ENCODE measurements around the gene RAMP1.
"Not testable (repeated sequence)": the region's sequence is repeated elsewhere in the genome, so short reads cannot be mapped to it uniquely, and the experiment has no call there.

The RAMP1 gene

DNA sequence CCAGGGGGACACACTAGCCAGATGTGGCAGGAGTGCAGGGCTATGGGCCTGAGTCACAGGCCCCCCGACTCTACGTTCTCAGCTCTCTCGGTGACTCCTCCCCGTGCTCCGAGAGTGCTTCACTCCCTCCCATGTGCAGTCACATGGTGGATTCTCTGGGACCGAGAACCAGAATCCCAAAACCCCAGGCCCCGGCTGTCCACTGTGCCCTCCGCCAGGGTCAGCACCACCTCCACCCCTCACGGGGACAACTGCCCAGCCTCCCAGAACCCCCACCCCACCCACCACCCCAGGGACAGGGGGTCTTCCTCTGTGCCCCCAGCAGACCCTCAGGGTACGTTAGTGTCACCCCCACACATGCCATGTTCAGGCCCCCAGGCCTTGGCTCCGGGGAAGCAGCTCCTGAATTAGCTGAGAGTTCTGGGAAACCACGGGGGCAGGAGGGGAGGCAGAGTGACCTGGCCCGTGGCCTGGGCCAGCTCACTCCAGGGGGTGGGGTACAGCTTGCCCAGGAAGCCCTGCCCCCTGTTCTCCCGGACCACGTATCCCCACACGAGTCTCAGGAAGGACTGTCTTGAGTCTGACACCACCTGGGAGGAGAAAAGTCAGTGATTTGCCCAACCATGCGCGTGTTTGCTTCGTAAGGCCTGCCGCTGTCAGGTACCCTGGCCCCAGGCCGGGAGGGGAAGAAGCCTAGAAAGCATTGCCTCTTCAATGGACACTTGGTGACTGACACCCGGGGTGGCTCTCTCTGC, 4.4 kb downstream of the RAMP1 start:
- no peak for DNase-seq

DNA sequence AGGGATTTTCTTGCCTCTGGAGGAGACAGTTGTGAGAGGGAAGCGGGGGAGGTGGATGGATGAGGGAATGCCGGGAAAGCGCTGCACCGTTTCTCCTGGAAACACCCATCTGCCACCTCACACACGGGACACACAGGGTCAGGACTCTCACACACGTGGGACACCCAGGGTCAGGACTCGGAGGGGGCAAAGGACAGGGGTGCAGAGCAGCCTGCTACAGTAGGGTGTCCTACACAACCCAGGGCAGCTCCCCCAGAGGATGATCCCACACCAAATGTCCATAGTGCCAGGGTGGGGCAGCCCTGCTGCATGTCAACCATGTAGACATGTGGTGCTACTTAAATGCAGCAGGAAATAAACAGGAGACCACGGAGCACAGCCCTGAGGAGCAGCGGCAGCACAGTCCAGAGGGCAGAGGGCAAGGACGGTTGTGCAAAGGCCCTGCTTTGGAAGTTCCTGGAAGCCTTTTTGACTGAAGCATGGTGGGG, 5.1 kb downstream of the RAMP1 start:
- no peak for DNase-seq

DNA sequence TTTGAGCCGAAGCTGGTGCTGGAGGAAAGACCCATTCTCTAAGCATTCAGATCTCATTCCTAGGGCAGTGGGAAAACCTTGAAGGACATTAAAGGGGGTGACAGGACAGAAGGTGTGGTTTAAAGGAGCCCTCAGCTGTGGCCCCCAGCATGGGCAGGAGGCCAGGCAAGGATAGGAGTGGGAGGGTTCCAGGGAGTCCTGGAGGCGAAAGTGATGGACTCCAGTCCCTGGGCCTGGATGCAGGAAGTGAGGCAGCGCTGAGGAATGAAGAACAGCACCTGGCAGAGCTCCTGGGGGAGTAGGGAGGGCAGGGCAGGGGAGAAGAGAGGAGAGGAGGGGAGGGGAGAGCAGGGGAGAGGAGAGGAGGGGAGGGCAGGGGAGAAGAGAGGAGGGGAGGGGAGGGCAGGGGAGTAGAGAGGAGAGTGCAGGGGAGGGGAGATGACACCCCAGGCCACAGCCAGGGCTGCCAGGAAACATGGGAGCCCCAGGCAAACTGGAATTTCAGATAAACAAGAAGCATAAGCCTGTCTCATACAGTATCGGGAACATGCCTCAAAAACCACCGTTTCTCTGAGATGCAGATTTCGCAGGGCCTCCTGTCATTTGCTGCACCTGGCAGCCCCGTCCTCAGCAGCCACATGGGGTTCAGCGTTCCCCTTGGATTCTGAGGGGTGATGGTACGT, 5.7 kb downstream of the RAMP1 start:
- no peak for DNase-seq

DNA sequence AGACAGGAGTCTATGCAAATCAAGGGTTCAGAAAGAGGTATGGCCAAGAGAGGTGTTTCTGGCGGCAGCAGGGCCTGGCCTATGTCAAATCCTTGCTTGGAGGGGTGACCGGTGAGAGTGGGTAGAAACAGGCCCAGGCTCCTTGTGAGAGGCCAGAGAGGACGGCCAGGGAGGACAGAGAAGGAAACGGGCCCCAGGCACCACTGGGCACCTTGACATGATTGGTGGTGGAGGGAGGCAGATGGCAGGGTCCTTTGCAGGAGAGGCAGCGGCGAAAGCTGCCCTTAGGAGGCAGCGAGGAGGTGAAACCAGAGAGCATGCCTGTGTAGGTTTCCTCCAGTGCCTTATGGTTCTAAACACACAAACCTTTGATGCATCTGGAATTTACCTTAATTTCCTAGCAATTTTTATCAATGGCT, 6.2 kb downstream of the RAMP1 start:
- DNase-seq, result no peak

DNA sequence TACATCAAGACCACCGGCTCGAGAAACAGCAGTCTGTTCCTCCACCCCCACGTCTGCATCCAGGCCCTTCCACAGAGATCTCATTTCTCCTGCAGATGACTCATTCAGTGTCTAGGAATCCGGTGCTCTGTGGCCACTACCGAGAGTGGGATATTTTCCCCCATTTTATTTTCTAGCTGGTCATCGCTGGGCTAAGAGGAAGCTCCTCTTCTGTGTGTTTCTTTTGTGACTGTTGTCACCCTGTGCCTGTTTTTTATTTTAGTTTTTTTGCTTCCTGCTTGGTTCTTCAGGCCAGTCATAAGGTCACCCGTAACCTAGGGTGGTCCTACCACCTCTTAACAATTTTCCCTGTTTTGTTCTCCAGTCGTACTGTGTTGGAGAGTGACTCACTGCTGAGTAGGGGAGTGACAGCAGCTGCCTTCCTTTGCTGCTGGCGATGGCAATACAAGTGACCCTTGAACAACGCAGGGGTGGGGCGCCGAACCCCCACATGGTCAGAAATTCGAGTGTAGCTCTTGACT, 6.7 kb downstream of the RAMP1 start:
- no peak for DNase-seq

DNA sequence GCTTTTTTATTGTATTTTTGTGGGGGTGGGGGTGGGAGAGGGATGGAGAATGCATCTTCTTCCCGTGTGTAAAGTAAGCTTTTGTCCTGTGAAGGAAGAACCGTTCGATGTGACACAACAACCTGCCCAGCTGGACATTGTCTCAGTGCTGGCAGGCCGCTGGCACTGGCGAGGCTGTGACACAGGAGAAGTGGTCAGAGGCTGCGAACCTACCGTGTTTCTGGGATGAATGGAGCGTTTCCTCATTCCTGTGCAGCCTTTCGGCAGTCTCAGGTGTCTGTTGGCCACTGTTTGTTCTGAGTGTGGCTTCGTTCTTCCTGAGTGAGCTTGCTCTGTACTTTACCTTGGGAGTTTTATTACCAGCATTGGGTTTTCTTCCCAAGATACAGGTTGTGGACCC, 8.0 kb downstream of the RAMP1 start:
- DNase-seq, result no peak

DNA sequence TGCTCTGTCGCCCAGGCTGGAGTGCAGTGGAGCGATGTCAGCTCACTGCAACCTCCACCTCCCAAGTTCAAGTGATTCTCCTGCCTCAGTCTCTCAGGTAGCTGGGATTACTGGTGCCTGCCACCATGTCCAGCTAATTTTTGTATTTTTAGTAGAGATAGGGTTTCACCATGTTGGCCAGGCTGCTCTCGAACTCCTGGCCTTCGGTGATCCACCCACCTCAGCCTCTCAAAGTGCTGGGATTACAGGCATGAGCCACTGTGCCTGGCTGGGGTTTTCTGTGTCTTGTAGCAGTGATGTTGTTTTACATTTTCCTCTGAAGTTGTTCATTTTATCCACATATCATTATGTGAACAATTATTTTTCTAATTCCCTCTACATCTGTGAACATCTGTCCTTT, 8.7 kb downstream of the RAMP1 start:
- not testable (repeated sequence) for DNase-seq

DNA sequence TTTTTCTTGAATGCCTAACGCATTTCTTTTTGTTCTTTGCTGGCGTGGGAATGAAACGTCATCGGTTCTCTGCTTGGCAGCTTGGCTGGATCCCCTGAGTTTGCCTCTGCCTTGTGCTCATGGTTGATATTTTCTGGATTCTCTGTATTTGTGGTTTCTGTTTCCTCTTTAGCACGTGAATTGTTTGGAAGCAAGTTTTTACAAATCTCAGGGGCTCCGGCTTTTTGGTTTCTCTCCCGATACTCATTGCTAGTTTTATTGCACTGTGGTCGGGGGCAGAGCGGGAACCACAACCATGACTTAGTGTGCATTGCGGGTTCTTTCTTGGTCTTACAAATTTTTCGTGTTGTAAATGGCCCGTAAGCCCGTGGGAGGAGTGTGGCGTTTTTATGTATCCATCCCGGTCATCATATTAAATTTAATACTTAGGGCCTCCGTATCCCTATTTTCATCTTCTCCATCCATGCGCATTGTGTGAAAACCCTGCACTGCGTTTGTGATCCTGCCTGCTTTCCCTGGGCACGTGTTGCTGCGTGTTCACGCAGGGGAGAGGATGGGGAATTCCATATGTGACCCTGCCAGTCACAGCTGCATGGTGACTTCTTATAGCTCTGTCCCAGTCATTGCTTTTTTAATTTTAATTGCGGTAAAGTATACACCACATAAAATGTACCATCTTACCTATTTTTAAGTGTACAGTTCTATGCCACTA, 9.4 kb downstream of the RAMP1 start:
- DNase-seq, result no peak

DNA sequence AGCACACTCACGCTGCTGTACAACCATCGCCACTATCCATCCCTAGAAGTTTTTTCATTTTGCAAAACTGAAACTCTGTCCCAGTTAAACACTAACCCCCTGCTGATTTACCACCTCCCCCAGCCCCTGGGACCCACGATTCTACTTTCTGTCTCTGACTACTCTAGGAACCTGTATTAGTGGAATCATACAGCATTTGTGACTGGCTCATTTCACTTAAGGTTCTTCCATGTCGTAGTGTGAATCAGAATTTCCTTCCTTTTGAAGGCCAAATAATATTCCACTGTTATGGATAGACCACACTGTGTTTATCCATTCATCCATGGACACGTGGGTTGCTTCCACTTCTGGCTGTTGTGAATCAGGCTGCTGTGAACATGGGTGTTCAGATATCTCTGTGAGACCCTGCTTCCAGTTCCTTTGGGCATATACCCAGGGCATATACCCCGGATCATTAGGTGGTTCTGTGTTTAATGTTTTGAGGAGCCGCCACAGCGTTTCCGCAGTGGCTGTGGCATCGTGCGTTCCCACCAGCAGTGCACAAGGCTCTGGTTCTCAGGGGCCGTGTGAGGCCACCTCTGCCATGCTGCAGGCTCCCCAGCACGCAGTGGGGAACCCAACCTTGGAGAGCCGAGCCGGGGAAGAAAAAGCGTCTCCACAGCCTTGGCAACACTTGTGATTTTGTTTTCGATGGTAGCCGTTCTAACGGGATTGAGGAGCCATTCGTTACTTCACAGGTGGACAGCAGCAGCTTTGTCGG, 10.1 kb downstream of the RAMP1 start:
- no peak for DNase-seq

DNA sequence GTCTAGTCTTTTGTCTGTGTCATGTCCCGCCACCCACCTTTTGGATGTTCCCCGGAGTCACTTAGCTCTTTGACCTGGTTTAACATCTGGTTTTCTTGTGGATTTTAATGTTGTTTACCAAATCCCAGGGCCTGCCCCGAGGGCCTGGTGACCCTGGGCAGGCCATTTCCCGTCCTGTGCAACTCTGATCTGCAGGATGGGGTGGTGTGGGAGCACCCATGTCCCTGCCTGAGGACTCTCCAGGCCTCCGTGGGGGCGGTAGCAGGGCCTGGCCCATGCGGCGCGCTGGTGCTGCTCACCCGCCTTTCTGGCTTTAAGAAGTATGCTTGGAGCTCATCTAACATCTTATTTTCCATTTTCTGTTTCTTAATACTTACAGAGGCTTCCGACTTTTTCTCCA, 10.7 kb downstream of the RAMP1 start:
- no peak for DNase-seq

DNA sequence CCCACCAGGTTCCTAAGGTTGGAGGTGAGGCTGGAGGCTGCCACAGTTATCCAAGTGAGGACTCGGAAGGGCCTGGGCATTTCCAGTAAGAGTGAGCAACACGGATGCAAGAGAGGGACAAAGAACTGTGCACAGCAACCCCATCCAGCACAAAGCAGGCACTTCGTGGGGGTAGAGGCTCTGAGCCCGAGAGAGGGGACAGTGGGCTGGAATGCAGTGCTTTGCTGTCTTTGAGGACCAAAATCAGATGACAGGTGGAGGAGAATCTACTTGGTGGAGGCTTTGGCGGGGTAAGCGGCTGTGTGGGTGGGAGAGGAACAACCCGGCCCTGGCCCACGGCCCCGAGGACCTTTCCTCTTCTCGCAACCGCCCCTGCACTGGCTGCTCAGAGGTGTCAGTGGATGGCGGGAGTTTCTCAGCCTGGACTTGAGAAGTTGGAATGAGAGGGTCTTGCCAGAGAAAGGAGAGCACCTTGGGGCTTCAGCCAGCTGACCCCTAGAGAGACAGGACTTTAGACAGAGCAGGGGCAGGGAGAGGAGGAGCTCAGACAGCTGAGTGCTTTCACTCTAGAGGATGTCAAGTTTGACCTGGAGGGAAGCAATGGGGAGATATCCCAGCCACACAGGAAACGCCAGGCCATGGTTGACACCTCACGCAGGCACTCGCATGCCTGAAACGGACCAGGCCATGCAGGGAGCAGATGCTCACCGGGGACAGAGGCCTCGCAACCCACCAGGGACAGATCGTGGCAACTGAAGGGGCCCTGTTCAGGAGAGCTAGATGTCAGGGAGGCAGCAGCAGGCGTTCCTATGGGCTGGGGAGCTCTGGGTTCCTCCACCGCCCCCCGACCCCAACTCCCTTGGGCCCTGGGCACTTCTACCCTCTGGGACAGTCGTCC, 11.6 kb downstream of the RAMP1 start:
- no peak for DNase-seq

DNA sequence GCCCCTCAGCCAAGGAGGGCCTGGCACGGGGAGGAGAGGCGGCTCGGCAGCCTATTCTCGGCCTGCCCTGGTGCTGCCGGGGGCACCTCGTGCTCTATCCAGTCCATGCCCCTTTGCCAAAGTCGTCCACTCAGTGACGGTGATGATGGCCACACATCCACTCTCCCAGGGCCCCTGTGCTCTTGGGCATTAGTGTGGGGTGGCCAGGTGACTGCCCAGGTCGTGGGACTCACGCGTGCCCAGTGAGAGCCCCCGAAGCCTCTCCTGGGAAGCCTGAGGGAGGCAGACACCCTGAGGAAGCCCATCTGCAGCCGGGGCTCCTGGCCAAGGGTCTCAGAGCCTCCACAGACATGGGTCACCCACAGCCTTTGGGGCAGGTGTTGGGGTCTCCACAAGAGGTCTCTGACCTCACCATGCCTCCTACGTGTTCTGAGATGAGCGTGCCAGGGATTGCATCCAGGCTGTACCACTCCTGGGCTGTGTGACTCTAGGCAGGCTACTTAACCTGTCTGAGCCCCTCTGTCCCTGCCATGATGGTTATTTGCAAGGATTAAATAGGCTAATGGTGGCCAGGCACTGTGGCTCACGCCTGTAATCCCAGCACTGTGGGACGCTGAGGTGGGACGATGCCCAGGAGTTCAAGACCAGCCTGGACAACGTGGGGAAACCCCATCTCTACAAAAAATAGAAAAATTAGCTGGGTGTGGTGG, 12.9 kb downstream of the RAMP1 start:
- DNase-seq, result no peak

DNA sequence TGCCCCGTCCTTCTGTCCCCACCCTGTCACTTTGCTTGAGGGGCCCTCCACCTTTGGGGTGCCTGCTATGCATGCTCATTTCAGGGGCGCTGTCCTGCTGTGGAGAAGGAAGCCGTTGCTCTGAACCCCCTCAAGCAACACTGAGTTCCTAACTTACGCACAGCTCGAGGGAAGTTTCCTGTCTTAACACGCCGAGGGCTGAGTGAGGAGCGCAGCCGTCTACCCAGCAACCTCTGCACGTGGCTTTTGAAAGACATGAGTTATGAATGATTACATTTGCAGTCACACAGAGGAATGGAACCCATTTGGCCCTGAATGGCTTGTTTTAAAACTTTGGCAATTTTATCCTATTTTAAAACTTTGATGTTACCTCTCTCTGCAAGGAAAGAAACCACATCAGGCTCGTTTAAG, 14.0 kb downstream of the RAMP1 start:
- no peak for DNase-seq

DNA sequence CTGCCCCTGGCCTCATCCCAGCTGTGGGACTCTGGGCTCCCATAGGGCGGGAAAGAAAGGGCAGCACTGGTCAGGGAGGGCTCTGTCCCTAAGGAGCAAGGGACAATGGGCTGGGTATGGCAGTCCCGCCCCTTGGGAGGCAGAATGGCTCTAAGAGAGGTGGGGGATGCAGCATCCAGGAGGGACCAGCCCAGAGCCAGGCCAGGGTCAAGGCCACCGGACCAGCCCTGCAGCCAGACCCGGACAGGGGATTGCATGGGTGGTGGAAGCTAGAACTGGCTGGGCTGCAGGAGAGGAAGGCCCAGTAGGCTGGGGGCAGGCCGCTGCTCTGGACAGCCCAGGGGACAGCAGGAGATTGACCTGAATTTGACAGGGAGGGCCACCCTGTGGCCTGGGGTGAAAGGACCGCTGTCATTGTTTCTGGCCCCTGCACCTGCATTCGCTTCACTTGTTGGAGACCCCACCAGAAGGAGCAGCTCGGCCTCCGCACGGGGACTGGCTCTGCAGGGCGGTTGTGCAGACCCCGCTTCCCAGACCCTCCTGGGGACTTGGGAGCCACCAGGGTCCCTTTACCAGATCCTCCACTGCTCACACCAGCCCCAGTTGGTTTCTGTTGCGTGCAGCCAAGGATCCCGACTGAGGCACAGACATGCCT, 14.6 kb downstream of the RAMP1 start:
- no peak for DNase-seq

DNA sequence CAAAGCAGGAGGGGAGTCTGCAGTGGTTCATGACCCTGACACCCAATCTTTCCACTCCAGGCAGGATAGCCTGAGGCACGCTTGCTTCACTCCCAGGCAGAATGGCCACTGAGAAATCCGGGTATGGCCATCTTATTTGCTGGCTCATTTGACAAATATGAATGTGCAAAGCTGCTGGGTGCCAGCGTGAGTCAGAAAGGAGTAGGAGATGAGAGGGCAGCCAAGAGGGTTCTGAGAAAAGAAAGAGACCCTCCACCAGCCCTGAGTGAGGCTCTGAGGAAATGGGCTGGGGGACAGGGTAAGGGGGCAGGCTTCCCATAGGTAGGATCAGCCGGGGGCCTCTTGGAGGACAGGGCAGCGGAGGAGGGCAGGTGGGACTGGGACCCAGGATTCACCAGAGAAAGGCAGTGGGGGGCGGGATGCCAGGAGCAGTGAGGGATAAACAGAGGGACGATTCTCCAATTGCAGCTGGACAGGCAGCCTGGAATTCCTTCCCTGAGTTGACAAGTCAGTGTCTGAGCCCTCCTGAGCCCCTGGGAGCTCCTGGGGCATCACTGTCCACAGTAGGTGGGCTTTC, 15.2 kb downstream of the RAMP1 start:
- no peak for DNase-seq

DNA sequence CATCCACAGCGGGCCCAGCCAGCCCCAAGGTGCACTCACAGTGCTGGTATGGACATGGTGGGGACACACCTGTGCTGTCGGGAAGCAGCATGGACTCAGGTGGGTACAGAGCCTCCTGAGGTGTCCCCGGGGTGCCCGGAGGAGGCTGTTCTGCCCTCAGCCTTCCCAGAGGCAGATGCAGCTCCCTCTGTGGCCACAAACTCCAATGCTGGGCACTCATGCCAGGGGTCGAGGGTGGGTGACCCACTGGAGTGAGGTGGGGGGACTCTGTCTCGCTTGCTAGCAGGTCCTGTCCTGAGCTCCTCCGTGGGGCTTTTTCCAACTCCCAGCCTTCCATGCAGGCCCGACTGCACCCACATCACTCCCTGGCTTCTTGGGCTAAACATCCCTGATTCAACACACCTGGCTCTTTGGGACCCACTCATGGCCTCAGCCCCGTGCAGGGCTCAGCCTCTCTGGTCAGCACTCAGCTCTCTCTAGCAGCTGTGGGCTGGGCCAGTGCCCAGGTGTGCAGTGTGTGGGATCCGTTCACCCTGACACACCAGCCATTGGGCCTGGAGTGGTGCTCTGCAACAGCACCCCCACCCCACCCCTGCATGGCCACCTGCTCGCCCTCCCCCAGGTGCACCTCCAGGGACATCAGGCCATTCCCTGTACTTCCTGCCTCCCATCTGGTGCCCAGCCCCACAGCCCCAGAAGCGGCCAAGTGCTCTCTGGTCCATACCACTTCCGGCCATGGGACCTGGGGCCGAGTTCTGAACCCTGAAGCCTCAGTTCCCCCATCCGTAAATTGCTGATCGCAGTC, 16.0 kb downstream of the RAMP1 start:
- DNase-seq, result no peak

DNA sequence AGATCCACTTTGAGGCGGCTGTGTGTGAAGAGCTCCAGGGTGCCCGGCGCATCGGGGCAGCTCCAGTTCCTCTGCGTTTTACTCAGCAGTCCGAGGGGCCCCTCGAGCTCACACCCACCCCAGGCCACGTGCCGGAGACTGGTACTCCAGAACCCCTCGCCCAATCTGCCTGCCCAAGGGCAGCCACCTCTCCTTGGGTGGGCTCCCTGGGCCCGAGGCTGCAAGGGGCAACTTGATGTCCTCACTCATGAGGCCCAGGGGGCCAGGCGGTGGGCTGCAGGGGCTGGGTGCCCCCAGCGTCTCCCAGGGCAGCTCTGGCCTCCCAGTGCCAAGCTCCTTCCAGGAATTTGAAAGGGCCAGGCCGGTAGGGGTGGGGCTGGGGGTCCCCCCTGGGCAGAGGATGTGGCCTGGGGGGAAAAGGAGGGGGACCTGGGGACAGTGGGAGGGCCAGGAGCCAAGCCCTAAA, 16.7 kb downstream of the RAMP1 start:
- DNase-seq, result no peak

DNA sequence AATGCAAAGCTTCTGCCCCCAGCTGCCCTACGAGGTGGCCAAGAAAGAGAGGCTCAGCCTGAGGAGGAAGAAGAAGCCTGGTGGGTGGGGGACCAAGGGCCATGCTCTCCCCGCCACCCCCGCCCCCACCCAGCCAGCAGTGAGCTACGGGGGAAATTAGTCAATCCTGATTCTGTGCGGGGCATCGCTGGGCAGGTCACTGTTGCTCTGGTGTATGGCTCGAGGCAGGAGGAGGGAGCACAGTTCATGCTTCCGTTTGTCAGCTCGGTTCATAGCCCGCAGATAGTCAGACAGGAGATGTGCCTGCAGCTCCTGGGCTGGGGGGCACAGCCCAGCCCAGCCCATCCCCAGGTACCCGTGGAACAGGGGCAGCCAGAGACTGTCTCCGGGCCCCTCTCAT, 17.1 kb downstream of the RAMP1 start:
- no peak for DNase-seq

DNA sequence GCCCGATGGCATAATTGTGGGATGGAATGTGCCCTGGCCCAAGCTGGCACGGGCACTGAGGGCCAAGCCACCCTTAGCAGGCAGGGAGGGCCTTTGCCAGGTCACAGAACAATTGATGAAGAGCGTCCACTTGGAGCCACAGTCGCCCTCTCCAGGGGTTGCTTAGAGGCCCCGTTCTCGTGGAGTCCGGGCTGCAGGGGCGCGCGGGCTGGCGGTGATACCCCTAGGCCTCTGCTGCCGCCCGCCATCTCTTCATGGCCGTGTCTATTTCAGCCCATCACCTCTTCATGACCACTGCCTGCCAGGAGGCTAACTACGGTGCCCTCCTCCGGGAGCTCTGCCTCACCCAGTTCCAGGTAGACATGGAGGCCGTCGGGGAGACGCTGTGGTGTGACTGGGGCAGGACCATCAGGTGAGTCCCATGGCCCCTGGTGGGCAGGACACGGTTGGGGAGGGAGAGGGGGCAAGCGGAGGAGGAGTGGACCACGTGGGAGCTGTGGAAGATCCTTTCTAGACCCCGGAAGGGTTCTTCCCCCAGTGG, 17.6 kb downstream of the RAMP1 start:
- DNase-seq, result no peak
